Measurements from ENCODE around the gene EFNA5. TPM values are rescaled to one million over a fixed set of nuclear protein-coding genes. Genes with fewer than 3 reads are reported as not detected.

Gene EFNA5
- total and polyA plus RNA-seq, 2 of the 13 experiments (the other 11 are each of a cell fraction or from before 2014, with no cell fraction given), result not detected

GRCh38 chr5:107604146-107604910, 66.4 kb downstream of the EFNA5 start:
- 36% methylated on average over 10 of the region's 10 CpGs for WGBS (ENCODE audit: low lambda C conversion rate)
- H3K27me3 ChIP-seq (ENCODE audit: control insufficient read depth in 1 of 2, insufficient read depth in 2 of 2, low read length in 2 of 2), result no peaks in the 10 kb centered on the region
- no peaks in the 10 kb centered on the region for H4K20me1 ChIP-seq (ENCODE audit: insufficient read depth, low read length)
- H3K4me2 ChIP-seq (ENCODE audit: low read depth, low read length), result no peak overlapping the region
- no peak for ATAC-seq
- DNase-seq (ENCODE audit: low spot score), result no peak
- ChIA-PET POLR2A (no interaction called here), CTCF (ENCODE audit: low intra/inter-chr PET ratio, low total read pairs) (no interaction called here)
- H3K4me3 ChIP-seq (replicated peaks in 1 of 3; ENCODE audit: insufficient read depth in 1 of 3, low read depth in 2 of 3, low read length in 3 of 3), result no peak overlapping the region
- in situ Hi-C loops (cut with HindIII; ENCODE audit: extremely low pct_ligation_motif_present, low pct_unique_long_range_greater_than_20kb) (no loop called here), intact Hi-C loops (cut with micrococcal nuclease; ENCODE audit: unreplicated experiment) (no loop called here)
- no peak overlapping the region for H3K27ac ChIP-seq (ENCODE audit: extremely low read length, insufficient read depth, low read length)
- H3K9ac ChIP-seq (ENCODE audit: insufficient read depth, low read depth, low read length), result no peak overlapping the region
- H3K36me3 ChIP-seq (replicated peaks in 1 of 2; ENCODE audit: control insufficient read depth in 1 of 2, insufficient read depth in 2 of 2, low read length in 2 of 2), result no peaks in the 10 kb centered on the region
- H3K9me3 ChIP-seq (ENCODE audit: low read length), result no peaks in the 10 kb centered on the region
- no peaks in the 10 kb centered on the region for H3K79me2 ChIP-seq (ENCODE audit: insufficient read depth, low read length)
- peaks cover 1% of the 10 kb centered on the region for H3K4me1 ChIP-seq (ENCODE audit: insufficient read depth, low read length)
- H2AFZ ChIP-seq (ENCODE audit: low read length), result no peak overlapping the region
- no TSS peak for BruUV-seq (replicated peaks)
- FAIRE-seq, result no peak
- TF ChIP-seq ZNF333 (CRISPR knock-in tag; IDR thresholded peaks at IDR 0.05; ENCODE audit: borderline replicate concordance), result no peak
- no peak for TF ChIP-seq TOE1 (CRISPR knock-in tag; IDR thresholded peaks at IDR 0.05)
- TF ChIP-seq, protein P1, sequence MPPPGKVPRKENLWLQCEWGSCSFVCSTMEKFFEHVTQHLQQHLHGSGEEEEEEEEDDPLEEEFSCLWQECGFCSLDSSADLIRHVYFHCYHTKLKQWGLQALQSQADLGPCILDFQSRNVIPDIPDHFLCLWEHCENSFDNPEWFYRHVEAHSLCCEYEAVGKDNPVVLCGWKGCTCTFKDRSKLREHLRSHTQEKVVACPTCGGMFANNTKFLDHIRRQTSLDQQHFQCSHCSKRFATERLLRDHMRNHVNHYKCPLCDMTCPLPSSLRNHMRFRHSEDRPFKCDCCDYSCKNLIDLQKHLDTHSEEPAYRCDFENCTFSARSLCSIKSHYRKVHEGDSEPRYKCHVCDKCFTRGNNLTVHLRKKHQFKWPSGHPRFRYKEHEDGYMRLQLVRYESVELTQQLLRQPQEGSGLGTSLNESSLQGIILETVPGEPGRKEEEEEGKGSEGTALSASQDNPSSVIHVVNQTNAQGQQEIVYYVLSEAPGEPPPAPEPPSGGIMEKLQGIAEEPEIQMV (CRISPR knock-in tag; IDR thresholded peaks at IDR 0.05; ENCODE audit: low read depth), result no peak
- TF ChIP-seq EEA1 (CRISPR knock-in tag; IDR thresholded peaks at IDR 0.05; ENCODE audit: borderline replicate concordance), result no peak
- TF ChIP-seq ATF2 (CRISPR knock-in tag; IDR thresholded peaks at IDR 0.05), result no peak
- no peak for TF ChIP-seq KLF12 (CRISPR knock-in tag; IDR thresholded peaks at IDR 0.05; ENCODE audit: borderline replicate concordance)
- no peak for TF ChIP-seq CREBL2 (CRISPR knock-in tag; IDR thresholded peaks at IDR 0.05; ENCODE audit: borderline replicate concordance)
- TF ChIP-seq, protein P2, sequence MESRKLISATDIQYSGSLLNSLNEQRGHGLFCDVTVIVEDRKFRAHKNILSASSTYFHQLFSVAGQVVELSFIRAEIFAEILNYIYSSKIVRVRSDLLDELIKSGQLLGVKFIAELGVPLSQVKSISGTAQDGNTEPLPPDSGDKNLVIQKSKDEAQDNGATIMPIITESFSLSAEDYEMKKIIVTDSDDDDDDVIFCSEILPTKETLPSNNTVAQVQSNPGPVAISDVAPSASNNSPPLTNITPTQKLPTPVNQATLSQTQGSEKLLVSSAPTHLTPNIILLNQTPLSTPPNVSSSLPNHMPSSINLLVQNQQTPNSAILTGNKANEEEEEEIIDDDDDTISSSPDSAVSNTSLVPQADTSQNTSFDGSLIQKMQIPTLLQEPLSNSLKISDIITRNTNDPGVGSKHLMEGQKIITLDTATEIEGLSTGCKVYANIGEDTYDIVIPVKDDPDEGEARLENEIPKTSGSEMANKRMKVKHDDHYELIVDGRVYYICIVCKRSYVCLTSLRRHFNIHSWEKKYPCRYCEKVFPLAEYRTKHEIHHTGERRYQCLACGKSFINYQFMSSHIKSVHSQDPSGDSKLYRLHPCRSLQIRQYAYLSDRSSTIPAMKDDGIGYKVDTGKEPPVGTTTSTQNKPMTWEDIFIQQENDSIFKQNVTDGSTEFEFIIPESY (CRISPR knock-in tag; IDR thresholded peaks at IDR 0.05), result no peak
- no peak for TF ChIP-seq NFE2L1 (CRISPR knock-in tag; IDR thresholded peaks at IDR 0.05; ENCODE audit: borderline replicate concordance)
- TF ChIP-seq HIVEP1 (CRISPR knock-in tag; IDR thresholded peaks at IDR 0.05), result no peak
- no peak for TF ChIP-seq ZNF577 (CRISPR knock-in tag; IDR thresholded peaks at IDR 0.05; ENCODE audit: borderline replicate concordance, low read depth)
- TF ChIP-seq ZNF230 (CRISPR knock-in tag; IDR thresholded peaks at IDR 0.05), result no peak
- TF ChIP-seq SAFB2 (CRISPR knock-in tag; IDR thresholded peaks at IDR 0.05; ENCODE audit: borderline replicate concordance, low read depth), result no peak
- no peak for TF ChIP-seq ZKSCAN1 (IDR thresholded peaks at IDR 0.05; ENCODE audit: low read length)
- TF ChIP-seq ZNF276 (CRISPR knock-in tag; IDR thresholded peaks at IDR 0.05; ENCODE audit: low read depth), result no peak

Measured in HepG2 (cell line).